Measurements from ENCODE around the gene PRPH.

PRPH gene

GRCh38 chr12:49283541-49284429 lies 11.2 kb upstream of the PRPH start:
- no peak for FAIRE-seq

GRCh38 chr12:49284672-49285071 lies 10.3 kb upstream of the PRPH start:
- TF ChIP-seq POLR2A (IDR thresholded peaks at IDR 0.05; ENCODE audit: low read depth, low read length) = no peak
- DNase-seq (ENCODE audit: insufficient read length, low spot score) (no peak), FAIRE-seq (no peak)

More at GRCh38 chr12:49283541-49284429, 11.2 kb upstream of the PRPH start:
- DNase-seq (ENCODE audit: insufficient read length, low spot score) = no peak
- no peak for TF ChIP-seq POLR2A (IDR thresholded peaks at IDR 0.05; ENCODE audit: low read depth, low read length)

- DNase-seq (ENCODE audit: insufficient read length, low spot score) (no peak), FAIRE-seq (no peak)
- TF ChIP-seq POLR2A (IDR thresholded peaks at IDR 0.05; ENCODE audit: low read depth, low read length) = no peak
These were observed 7.1 kb upstream of the PRPH start for GRCh38 chr12:49287876-49288275.

- no peak for TF ChIP-seq POLR2A (IDR thresholded peaks at IDR 0.05; ENCODE audit: low read depth, low read length)
- DNase-seq (ENCODE audit: insufficient read length, low spot score) (no peak), FAIRE-seq (peak; percentile 76)
These were observed 6.5 kb upstream of the PRPH start for GRCh38 chr12:49288412-49288853.

- DNase-seq (ENCODE audit: insufficient read length, low spot score) (no peak), FAIRE-seq (no peak)
- TF ChIP-seq POLR2A (IDR thresholded peaks at IDR 0.05; ENCODE audit: low read depth, low read length) = no peak
These were observed 5.9 kb upstream of the PRPH start for GRCh38 chr12:49288922-49289555.

- FAIRE-seq (no peak), DNase-seq (ENCODE audit: insufficient read length, low spot score) (no peak)
- TF ChIP-seq POLR2A (IDR thresholded peaks at IDR 0.05; ENCODE audit: low read depth, low read length) = no peak
These were observed 2.3 kb upstream of the PRPH start for GRCh38 chr12:49292729-49293055.

- no peak for TF ChIP-seq POLR2A (IDR thresholded peaks at IDR 0.05; ENCODE audit: low read depth, low read length)
- FAIRE-seq = no peak
- peak; percentile 71 for DNase-seq (ENCODE audit: insufficient read length, low spot score)
These were observed 1.6 kb upstream of the PRPH start for GRCh38 chr12:49293056-49293956.

GRCh38 chr12:49294086-49294803 lies 702 bp upstream of the PRPH start:
- no peak for TF ChIP-seq POLR2A (IDR thresholded peaks at IDR 0.05; ENCODE audit: low read depth, low read length)
- FAIRE-seq (no peak), DNase-seq (ENCODE audit: insufficient read length, low spot score) (no peak)

GRCh38 chr12:49294804-49295081 lies 204 bp upstream of the PRPH start:
- FAIRE-seq (no peak), DNase-seq (ENCODE audit: insufficient read length, low spot score) (no peak)
- TF ChIP-seq POLR2A (IDR thresholded peaks at IDR 0.05; ENCODE audit: low read depth, low read length) = no peak

- no peak for TF ChIP-seq POLR2A (IDR thresholded peaks at IDR 0.05; ENCODE audit: low read depth, low read length)
- DNase-seq (ENCODE audit: insufficient read length, low spot score) (no peak), FAIRE-seq (no peak)
These were observed 1.3 kb downstream of the PRPH start for GRCh38 chr12:49296034-49296835.

- no peak for FAIRE-seq
- no peak for DNase-seq (ENCODE audit: insufficient read length, low spot score)
- TF ChIP-seq POLR2A (IDR thresholded peaks at IDR 0.05; ENCODE audit: low read depth, low read length) = no peak
These were observed 2.1 kb downstream of the PRPH start for GRCh38 chr12:49296836-49297694.

- TF ChIP-seq POLR2A (IDR thresholded peaks at IDR 0.05; ENCODE audit: low read depth, low read length) = no peak
- no peak for DNase-seq (ENCODE audit: insufficient read length, low spot score)
- no peak for FAIRE-seq
These were observed 2.7 kb downstream of the PRPH start for GRCh38 chr12:49297695-49298060.
